GM12872 (cell line): ENCODE data around the gene GABARAP.

ENCODE experiments used
- CTCF ChIP-seq: IDR thresholded peaks from 3 replicates; pipeline ENCODE4 v1.5.1; 2011; ENCODE audit warnings: low read depth, mild to moderate bottlenecking, low read length, moderate library complexity; ENCODE audit not compliant: insufficient read depth

Gene GABARAP

GRCh38 chr17:7211491-7212273, 30.6 kb downstream of the GABARAP start:
- TF ChIP-seq CTCF = no peak

- TF ChIP-seq CTCF = no peak
Measured at GRCh38 chr17:7208754-7209460, 33.3 kb downstream of the GABARAP start.

GRCh38 chr17:7208027-7208571, 34.1 kb downstream of the GABARAP start:
- no peak for TF ChIP-seq CTCF

GRCh38 chr17:7207120-7208001, 34.9 kb downstream of the GABARAP start:
- no peak for TF ChIP-seq CTCF

GRCh38 chr17:7205561-7205960, 36.7 kb downstream of the GABARAP start:
- no peak for TF ChIP-seq CTCF

GRCh38 chr17:7204828-7205461, 37.3 kb downstream of the GABARAP start:
- no peak for TF ChIP-seq CTCF

DNA sequence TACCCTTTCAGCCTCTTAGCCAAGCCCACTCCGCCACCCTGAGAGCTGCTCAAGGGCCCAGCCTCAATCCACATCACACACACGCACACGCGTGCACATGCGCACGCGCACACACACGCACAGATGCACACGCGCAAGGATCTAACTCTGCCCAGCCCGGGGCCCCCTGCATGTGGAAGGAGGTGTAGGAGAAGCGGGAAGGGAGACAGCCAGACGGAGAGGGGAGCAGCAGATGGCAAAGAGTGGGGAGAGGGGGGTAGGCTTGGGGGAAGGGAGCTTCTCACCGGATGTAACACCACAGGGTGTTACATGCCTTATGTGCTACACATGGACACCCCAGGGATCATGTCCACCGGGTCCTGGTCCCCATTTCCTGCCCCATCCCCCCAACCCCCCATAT, 37.9 kb downstream of the GABARAP start:
- TF ChIP-seq CTCF = no peak
